H1 (cell line): ENCODE measurements around the gene C3orf18. TPM values are rescaled to one million over a fixed set of nuclear protein-coding genes. Genes with fewer than 3 reads are reported as not detected.

Experiments
- CTCF ChIA-PET: fragments of 300-600 bp; sonication (Branson Sonifier 250); formaldehyde crosslinking; loops from one replicate; lab custom pipeline; 2021; ENCODE audit not compliant: partially characterized antibody; lab: Charles Lee
- POLR2A ChIA-PET: fragments of 300-600 bp; sonication (Branson Sonifier 250); formaldehyde crosslinking; loops from one replicate; lab custom pipeline; 2021; ENCODE audit warnings: inconsistent platforms; ENCODE audit not compliant: partially characterized antibody; lab: Charles Lee
- DNase-seq, 2 experiments: peaks; one replicate each; pipeline versions ENCODE4 v3.0.0 to v3.0.0-alpha.2; 2010 to 2022; ENCODE audit warnings: low spot score in 2 of 2, low read depth in 1 of 2, mixed read lengths in 1 of 2
- FAIRE-seq: peaks from 2 replicates; lab custom pipeline; 2011; peaks lifted over from hg19 to GRCh38; lab: Jason Lieb, UNC
- H2AFZ ChIP-seq: 2 replicates; pipeline ENCODE4 v1.8.1; 2012; ENCODE audit warnings: low read length, inconsistent platforms
- H2AK5ac ChIP-seq: 2 replicates; pipeline ENCODE4 v1.6.1; 2013; ENCODE audit warnings: low read depth, low read length
- H2BK120ac ChIP-seq: replicated peaks from 2 replicates; pipeline ENCODE3; 2013; ENCODE audit warnings: low read depth, low read length, inconsistent platforms
- H2BK12ac ChIP-seq: 2 replicates; pipeline ENCODE4 v1.6.1; 2013; ENCODE audit warnings: low read depth, low read length
- H2BK15ac ChIP-seq: 2 replicates; pipeline ENCODE4 v1.6.1; 2013; ENCODE audit warnings: low read length
- H2BK20ac ChIP-seq: 2 replicates; pipeline ENCODE4 v1.6.1; 2013; ENCODE audit warnings: low read length
- H2BK5ac ChIP-seq: 2 replicates; pipeline ENCODE4 v1.6.1; 2013; ENCODE audit warnings: low read depth, low read length
- H3K14ac ChIP-seq: 2 replicates; pipeline ENCODE4 v1.6.1; 2013; ENCODE audit warnings: inconsistent platforms; ENCODE audit not compliant: insufficient read length
- H3K18ac ChIP-seq: 2 replicates; pipeline ENCODE4 v1.6.1; 2013; ENCODE audit warnings: low read length; ENCODE audit errors: extremely low read depth
- H3K23ac ChIP-seq: 2 replicates; pipeline ENCODE4 v1.6.1; 2013; ENCODE audit warnings: inconsistent platforms; ENCODE audit not compliant: insufficient read length
- H3K23me2 ChIP-seq: 2 replicates; pipeline ENCODE4 v1.6.1; 2013; ENCODE audit warnings: low read depth, low read length
- H3K27ac ChIP-seq: 2 replicates; pipeline ENCODE4 v1.6.1; 2011; ENCODE audit warnings: low read depth, low read length, inconsistent platforms
- H3K27me3 ChIP-seq, 4 experiments: replicated peaks in 1 of 4; 1 replicate in 1 of 4; 2 replicates in 3 of 4; pipeline versions ENCODE4 v1.6.1 to v1.8.1; 2011 to 2013; ENCODE audit warnings: low read length in 3 of 4, mild to moderate bottlenecking in 3 of 4, inconsistent platforms in 2 of 4, mixed read lengths in 2 of 4, moderate library complexity in 1 of 4; ENCODE audit not compliant: control insufficient read depth in 3 of 4, insufficient read depth in 3 of 4; ENCODE audit errors: extremely low read depth in 1 of 4
- H3K36me3 ChIP-seq, 4 experiments: 2 replicates each; pipeline versions ENCODE4 v1.6.1 to v1.8.1; 2011 to 2013; ENCODE audit warnings: mild to moderate bottlenecking in 4 of 4, low read length in 3 of 4, moderate library complexity in 2 of 4, control low read depth in 1 of 4, inconsistent platforms in 1 of 4; ENCODE audit not compliant: insufficient read depth in 4 of 4, control insufficient read depth in 2 of 4
- H3K4ac ChIP-seq: replicated peaks from 2 replicates; pipeline ENCODE3; 2013; ENCODE audit warnings: low read length, low read depth, mixed read lengths, inconsistent platforms; ENCODE audit not compliant: insufficient read length
- H3K4me1 ChIP-seq, 4 experiments: replicated peaks in 1 of 4; 1 replicate in 1 of 4; 2 replicates in 3 of 4; pipeline versions ENCODE4 v1.6.1 to v1.8.1; 2011 to 2013; ENCODE audit warnings: low read length in 3 of 4, inconsistent platforms in 2 of 4, mixed read lengths in 1 of 4; ENCODE audit not compliant: insufficient read depth in 4 of 4, control insufficient read depth in 3 of 4
- H3K4me2 ChIP-seq, 2 experiments: 2 replicates each; pipeline versions ENCODE4 v1.6.1 to v1.8.1; 2011 to 2013; ENCODE audit warnings: low read depth in 2 of 2, low read length in 2 of 2, control low read depth in 1 of 2, inconsistent platforms in 1 of 2, mild to moderate bottlenecking in 1 of 2; ENCODE audit not compliant: insufficient read depth in 1 of 2
- H3K4me3 ChIP-seq, 4 experiments: fragments of 200-600, 300-600 bp in 1 of 4; sonication (generic), shearing (Covaris generic), sonication (Bioruptor Twin) in 1 of 4; 2 replicates each; pipeline versions ENCODE4 v1.5.1 to v1.8.1; 2011 to 2016; ENCODE audit warnings: low read length in 4 of 4, low read depth in 3 of 4, control low read depth in 2 of 4, inconsistent platforms in 2 of 4, mild to moderate bottlenecking in 2 of 4, mixed read lengths in 1 of 4, moderate library complexity in 1 of 4; ENCODE audit not compliant: insufficient read depth in 2 of 4; ENCODE audit errors: extremely low read depth in 1 of 4
- H3K56ac ChIP-seq: replicated peaks from 2 replicates; pipeline ENCODE3; 2013; ENCODE audit warnings: low read depth, mild to moderate bottlenecking, mixed read lengths, low read length, inconsistent platforms; ENCODE audit not compliant: insufficient read length
- H3K79me1 ChIP-seq: 2 replicates; pipeline ENCODE4 v1.6.1; 2013; ENCODE audit warnings: low read depth, low read length, control low read depth
- H3K79me2 ChIP-seq, 2 experiments: 2 replicates each; pipeline versions ENCODE4 v1.6.1 to v1.8.1; 2012 to 2013; ENCODE audit warnings: low read length in 2 of 2, mild to moderate bottlenecking in 2 of 2, inconsistent platforms in 1 of 2; ENCODE audit not compliant: insufficient read depth in 2 of 2, control insufficient read depth in 1 of 2
- H3K9ac ChIP-seq, 4 experiments: replicated peaks in 1 of 4; 1 replicate in 1 of 4; 2 replicates in 3 of 4; pipeline versions ENCODE4 v1.6.1 to v1.8.1; 2011 to 2013; ENCODE audit warnings: low read depth in 3 of 4, low read length in 3 of 4, control low read depth in 2 of 4, mild to moderate bottlenecking in 2 of 4, moderate library complexity in 2 of 4, inconsistent platforms in 1 of 4; ENCODE audit errors: extremely low read depth in 1 of 4
- H3K9me3 ChIP-seq, 2 experiments: 2 replicates each; pipeline versions ENCODE4 v1.6.1 to v1.8.1; 2012 to 2013; ENCODE audit warnings: mild to moderate bottlenecking in 2 of 2, moderate library complexity in 2 of 2, control low read depth in 1 of 2, inconsistent platforms in 1 of 2, low read depth in 1 of 2, low read length in 1 of 2, mixed read lengths in 1 of 2; ENCODE audit not compliant: insufficient read depth in 2 of 2
- H4K20me1 ChIP-seq, 2 experiments: replicated peaks in 1 of 2; 2 replicates each; pipeline versions ENCODE3 to v1.8.1; 2011 to 2013; ENCODE audit warnings: inconsistent platforms in 2 of 2, low read length in 2 of 2, mild to moderate bottlenecking in 1 of 2; ENCODE audit not compliant: insufficient read depth in 2 of 2, control insufficient read depth in 1 of 2
- H4K5ac ChIP-seq: 2 replicates; pipeline ENCODE4 v1.6.1; 2013; ENCODE audit warnings: low read length, low read depth, mixed read lengths, inconsistent platforms; ENCODE audit not compliant: insufficient read length
- H4K8ac ChIP-seq: 2 replicates; pipeline ENCODE4 v1.8.0; 2013; ENCODE audit warnings: mild to moderate bottlenecking, moderate library complexity, low read length, inconsistent platforms; ENCODE audit not compliant: insufficient read depth; ENCODE audit errors: extremely low read depth
- H4K91ac ChIP-seq: replicated peaks from 2 replicates; pipeline ENCODE3; 2013; ENCODE audit warnings: low read length, mixed read lengths, inconsistent platforms; ENCODE audit not compliant: insufficient read length
- SUZ12 ChIP-seq: fragments of 200-600 bp; sonication (generic); IDR thresholded peaks from 2 replicates; pipeline ENCODE4 v1.6.1; 2012; ENCODE audit warnings: mild to moderate bottlenecking, inconsistent platforms, low read length, moderate library complexity, mixed read lengths
- TBP ChIP-seq: IDR thresholded peaks from 2 replicates; pipeline ENCODE4 v1.6.1; 2011; ENCODE audit warnings: low read depth, low read length, improper control_type of control experiment
- WGBS, 2 experiments: shearing (Covaris generic) in 1 of 2; methylation state at CpG; one replicate each; pipeline versions ENCODE4 v1.1.6 to v1.1.7; 2013 to 2015; ENCODE audit warnings: low lambda C conversion rate in 2 of 2, mixed read lengths in 2 of 2, inconsistent platforms in 1 of 2, low coverage in 1 of 2, missing lambda C conversion rate in 1 of 2; ENCODE audit not compliant: insufficient replicate concordance in 2 of 2, insufficient coverage in 1 of 2, insufficient read length in 1 of 2; ENCODE audit errors: extremely low coverage in 1 of 2, missing lambda C conversion rate in 1 of 2; 5-methylcytosine and 5-hydroxymethylcytosine counted together
- polyA plus RNA-seq, 7 experiments: library from polyadenylated mRNA; depleted of rRNA in 3 of 7; stranded (reverse) in 5 of 7; unstranded in 2 of 7; fragments of >200 nt in 5 of 7; fragments of 200-250 nt in 2 of 7; gene quantifications; 1 replicate in 5 of 7; 2 replicates in 1 of 7; 4 replicates in 1 of 7; pipeline versions ENCODE4 v1.2.1 to v1.2.3, GENCODE V29; 2011 to 2013; ENCODE audit warnings: missing spikeins in 2 of 7, mixed read lengths in 2 of 7
- total RNA-seq: library from RNA; stranded (reverse); fragmentation: NEBNext Ultra II Directional; extraction: Animal tissue kit (Norgen Biotek cat#: 25700); gene quantifications from 2 replicates; pipeline ENCODE4 v1.2.1, GENCODE V29; 2021

The C3orf18 gene
- total and polyA plus RNA-seq, 2 of the 8 experiments (the other 6 are each of a cell fraction or from before 2014, with no cell fraction given) = 7.5 to 15.0 TPM

GRCh38 chr3:50567011-50567385 lies 549 bp downstream of the C3orf18 start:
- H3K79me1 ChIP-seq = no peaks in the 10 kb centered on the region; the same call in 1 of the 2 replicates
- H4K91ac ChIP-seq = peak overlapping the region; percentile 49
- H3K27ac ChIP-seq = no peak overlapping the region
- H2AFZ ChIP-seq = no peak overlapping the region; the same call in 1 of the 2 replicates
- no peak overlapping the region for H2BK120ac ChIP-seq
- H2BK12ac ChIP-seq = no peak overlapping the region
- no peak overlapping the region for H3K56ac ChIP-seq
- H3K27me3 ChIP-seq = peaks cover 0 to 13% (median 5%) of the 10 kb centered on the region in 4 experiments; a peak in 4 of 7 replicates
- no peaks in the 10 kb centered on the region for H3K79me2 ChIP-seq
- FAIRE-seq = no peak
- DNase-seq = no peak
- no peaks in the 10 kb centered on the region for H3K36me3 ChIP-seq
- H3K4ac ChIP-seq = no peak overlapping the region
- CTCF ChIA-PET = interaction anchor here (0.8 to 46.5 kb wide), 8 partner anchors 10 to 805 kb away, joined by 3 to 863 read pairs (median 5); partner anchors contain the start of genes CISH and MAPKAPK3
- peak; percentile 12; the same call in 1 of the 2 replicates for TF ChIP-seq SUZ12
- no peak for TF ChIP-seq TBP
- TF ChIP-seq, all 59 proteins: peak for 1
- Histone ChIP-seq H3K23me2 (peaks cover 15% of the 10 kb centered on the region; the same call in 1 of the 2 replicates), H3K9ac (peak overlapping the region in 1 of 4 experiments; percentile 32; a peak in 3 of 7 replicates), H3K14ac (no peak overlapping the region), H4K20me1 (no peaks in the 10 kb centered on the region), H3K4me3 (peak overlapping the region; percentile 56 to 76 (median 64)), H4K8ac (0 out of 2 replicates have a peak overlapping the region, but pooled peaks have one; percentile 53), H2BK20ac (no peak overlapping the region), H3K4me2 (peak overlapping the region; percentile 78 to 86), H4K5ac (no peak overlapping the region), H3K18ac (peak overlapping the region; percentile 71; the same call in 1 of the 2 replicates), H2BK5ac (no peak overlapping the region), H2BK15ac (no peak overlapping the region), H2AK5ac (no peak overlapping the region), H3K9me3 (no peaks in the 10 kb centered on the region), H3K4me1 (peaks cover 0 to 6% (median 4%) of the 10 kb centered on the region in 4 experiments; a peak in 5 of 7 replicates), H3K23ac (no peak overlapping the region)
- WGBS, 2 experiments = 45% methylated on average over 9 of the region's 11 CpGs; no CpG with 5 or more reads in 1 of the 2 experiments
- POLR2A ChIA-PET = interaction anchor here (1.2 to 1.7 kb wide), 3 partner anchors 9 to 24 kb away, joined by 3 to 4 read pairs (median 3); no protein-coding TSS in a partner anchor
